Epithelial cell of esophagus (primary cell): ENCODE results near the gene ERVH48-1.
"Not testable (repeated sequence)": the region's sequence is repeated elsewhere in the genome, so short reads cannot be mapped to it uniquely, and the experiment has no call there.

Experiments
- DNase-seq: peaks from one replicate; pipeline ENCODE4 v3.0.0; 2010; ENCODE audit warnings: low read depth
- H3K4me3 ChIP-seq: 2 replicates; pipeline ENCODE4 v1.5.1; 2011; ENCODE audit warnings: mild to moderate bottlenecking, low read length, control low read depth
- TF ChIP-seq, protein P1 (sequence below): IDR thresholded peaks from 2 replicates; pipeline ENCODE4 v1.5.1; 2011; ENCODE audit warnings: low read depth, mild to moderate bottlenecking, low read length, control low read depth, inconsistent platforms; ENCODE audit not compliant: insufficient read depth; ENCODE audit errors: missing control alignments

Gene ERVH48-1

DNA sequence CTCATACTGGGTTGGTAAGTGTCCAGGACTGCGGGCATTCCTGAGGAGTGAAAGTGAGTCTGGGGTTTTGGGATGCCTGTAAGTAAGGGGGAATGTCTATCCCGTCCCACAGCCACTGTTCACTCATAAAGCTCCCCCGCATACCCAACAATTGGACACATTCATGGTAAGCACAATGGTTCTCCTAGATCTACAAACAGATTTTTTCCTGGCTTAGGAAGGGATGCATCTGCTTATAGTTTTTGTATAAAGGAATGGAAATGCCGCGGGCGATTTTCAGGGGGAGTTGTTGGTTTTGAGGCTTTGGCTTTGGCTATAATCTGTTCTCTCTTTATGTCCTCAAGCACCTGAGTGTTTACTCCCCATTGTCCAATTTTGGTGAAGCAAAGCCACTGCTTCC is 7.1 kb downstream of the ERVH48-1 start:
- no peak overlapping the region for H3K4me3 ChIP-seq
- TF ChIP-seq, protein P1, sequence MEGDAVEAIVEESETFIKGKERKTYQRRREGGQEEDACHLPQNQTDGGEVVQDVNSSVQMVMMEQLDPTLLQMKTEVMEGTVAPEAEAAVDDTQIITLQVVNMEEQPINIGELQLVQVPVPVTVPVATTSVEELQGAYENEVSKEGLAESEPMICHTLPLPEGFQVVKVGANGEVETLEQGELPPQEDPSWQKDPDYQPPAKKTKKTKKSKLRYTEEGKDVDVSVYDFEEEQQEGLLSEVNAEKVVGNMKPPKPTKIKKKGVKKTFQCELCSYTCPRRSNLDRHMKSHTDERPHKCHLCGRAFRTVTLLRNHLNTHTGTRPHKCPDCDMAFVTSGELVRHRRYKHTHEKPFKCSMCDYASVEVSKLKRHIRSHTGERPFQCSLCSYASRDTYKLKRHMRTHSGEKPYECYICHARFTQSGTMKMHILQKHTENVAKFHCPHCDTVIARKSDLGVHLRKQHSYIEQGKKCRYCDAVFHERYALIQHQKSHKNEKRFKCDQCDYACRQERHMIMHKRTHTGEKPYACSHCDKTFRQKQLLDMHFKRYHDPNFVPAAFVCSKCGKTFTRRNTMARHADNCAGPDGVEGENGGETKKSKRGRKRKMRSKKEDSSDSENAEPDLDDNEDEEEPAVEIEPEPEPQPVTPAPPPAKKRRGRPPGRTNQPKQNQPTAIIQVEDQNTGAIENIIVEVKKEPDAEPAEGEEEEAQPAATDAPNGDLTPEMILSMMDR, result no peak
- DNase-seq, result no peak

DNA sequence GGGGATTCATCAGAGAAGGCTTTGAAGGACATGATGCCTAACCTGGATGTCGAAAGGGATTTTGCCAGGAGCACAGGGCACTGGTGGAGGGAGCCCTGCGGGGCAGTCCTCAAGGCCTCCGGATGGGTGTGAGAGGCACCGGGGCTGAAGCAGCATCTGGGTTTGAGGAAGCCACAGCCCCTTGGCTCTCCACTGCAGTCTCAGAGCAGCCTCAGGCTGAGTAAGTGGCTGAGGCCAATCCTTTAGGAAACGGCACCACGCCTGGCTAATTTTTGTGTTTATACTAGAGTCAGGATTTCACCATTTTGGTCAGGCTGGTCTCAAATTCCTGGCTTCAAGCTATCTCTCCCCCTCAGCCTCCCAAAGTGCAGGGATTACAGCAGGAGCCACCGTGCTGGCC is 12.0 kb downstream of the ERVH48-1 start:
- no peak for DNase-seq
- no peak overlapping the region for H3K4me3 ChIP-seq
- TF ChIP-seq, protein P1, result no peak

DNA sequence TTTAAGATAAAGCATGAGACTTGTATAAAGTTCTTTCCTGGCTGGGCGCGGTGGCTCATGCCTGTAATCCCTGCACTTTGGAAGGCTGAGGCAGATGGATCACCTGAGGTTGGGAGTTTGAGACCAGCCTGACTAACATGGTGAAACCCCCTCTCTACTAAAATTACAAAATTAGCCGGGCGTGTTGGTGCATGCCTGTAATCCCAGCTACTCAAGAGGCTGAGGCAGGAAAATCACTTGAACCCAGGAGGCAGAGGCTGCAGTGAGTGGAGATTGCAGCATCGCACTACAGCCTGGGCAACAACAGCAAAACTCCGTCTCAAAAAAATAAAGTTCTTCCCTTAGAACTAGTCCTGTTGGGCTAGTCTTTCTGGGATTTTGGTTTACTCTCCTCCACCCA is 13.5 kb downstream of the ERVH48-1 start:
- DNase-seq, result peak; percentile 15
- not testable (repeated sequence) for H3K4me3 ChIP-seq

DNA sequence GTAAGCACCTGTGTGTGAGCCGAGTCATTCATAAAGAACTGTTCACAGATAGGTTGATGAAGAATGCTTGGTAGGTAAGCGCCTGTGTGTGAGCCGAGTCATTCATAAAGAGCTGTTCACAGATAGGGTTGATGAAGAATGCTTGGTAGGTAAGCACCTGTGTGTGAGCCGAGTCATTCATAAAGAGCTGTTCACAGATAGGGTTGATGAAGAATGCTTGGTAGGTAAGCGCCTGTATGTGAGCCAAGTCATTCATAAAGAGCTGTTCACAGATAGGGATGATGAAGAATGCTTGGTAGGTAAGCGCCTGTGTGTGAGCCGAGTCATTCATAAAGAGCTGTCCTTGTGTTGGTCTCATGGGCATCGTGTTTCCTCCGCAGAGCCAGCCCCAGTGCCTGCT is 16.9 kb downstream of the ERVH48-1 start:
- DNase-seq, H3K4me3 ChIP-seq: not testable (repeated sequence)

DNA sequence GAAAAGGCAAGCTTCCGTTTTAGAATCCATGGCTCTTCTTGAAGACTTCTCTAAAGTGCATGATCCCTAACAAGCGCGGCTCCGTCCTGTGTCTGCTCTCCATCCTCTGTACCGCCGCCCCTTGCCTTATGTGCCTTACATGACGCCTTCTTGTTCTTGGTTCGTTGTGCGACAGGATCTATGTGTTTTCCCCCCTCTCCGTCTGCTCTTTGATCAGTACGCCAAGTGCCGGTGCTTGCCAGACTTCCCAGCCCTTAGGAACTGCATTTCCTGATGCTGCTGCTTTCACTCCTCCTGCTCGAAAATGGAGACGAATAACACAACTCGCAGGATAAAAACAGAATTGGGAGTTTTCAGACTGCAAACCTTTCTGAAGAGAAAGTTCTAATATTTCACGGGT is 19.2 kb downstream of the ERVH48-1 start:
- no peak for DNase-seq
- TF ChIP-seq, protein P1, result no peak
- no peak overlapping the region for H3K4me3 ChIP-seq

DNA sequence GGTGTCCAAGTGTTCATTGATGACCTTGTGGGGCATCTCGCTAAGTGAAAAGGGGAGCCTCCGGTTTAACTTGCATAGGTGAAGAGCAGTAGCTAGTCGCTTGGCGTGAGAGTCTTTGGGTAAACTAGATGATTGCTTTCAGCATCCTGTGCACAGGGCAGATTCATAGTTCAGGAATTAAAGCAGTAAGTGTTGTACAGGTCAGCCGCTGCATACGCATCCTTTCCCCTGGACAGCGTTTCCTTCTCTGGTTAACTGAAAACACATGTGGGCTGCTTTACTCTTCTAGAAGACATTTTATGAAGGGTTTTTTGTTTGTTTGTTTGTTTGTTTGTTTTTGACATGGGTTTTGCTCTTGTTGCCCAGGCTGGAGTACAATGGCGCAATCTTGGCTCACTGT is 20.2 kb downstream of the ERVH48-1 start:
- H3K4me3 ChIP-seq, result no peak overlapping the region
- TF ChIP-seq, protein P1, result no peak
- DNase-seq, result no peak

DNA sequence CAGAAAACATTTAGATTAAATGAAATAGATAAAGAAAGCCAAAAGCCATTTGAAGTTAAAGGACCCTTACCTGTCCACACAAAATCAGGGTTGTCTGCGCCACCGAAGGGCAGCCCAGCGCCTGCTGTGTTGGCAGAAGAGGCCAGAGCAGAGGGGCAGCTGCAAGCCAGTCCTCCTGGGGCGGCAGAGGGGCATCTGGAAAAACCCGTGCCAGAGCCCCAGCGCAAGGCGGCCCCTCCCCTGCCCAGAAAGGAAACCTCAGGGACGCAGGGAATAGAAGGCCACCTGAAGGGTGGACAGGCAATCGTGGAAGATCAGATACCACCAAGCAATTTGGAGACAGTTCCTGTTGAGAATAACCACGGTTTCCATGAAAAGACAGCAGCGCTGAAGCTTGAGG is 21.6 kb downstream of the ERVH48-1 start:
- DNase-seq, result no peak
- no peak overlapping the region for H3K4me3 ChIP-seq
- TF ChIP-seq, protein P1, result no peak

DNA sequence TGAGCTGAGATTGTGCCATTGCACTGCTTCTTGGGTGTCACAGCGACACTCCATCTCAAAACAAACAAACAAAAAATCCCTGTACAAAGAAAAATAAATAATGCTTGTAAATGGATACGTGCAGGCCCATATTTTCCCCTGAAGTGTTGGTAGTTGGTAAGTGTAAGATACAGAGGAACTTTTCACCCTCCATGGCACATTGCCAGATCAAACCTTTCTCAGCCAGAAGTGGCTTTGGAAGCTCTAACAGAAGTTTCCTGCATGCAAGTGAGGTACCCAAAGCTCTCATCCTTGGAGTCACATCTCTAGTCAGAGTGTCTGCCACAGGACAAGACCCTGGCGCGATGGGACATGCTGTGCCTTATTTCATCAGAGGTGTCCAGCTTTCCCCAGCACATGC is 25.0 kb downstream of the ERVH48-1 start:
- no peak overlapping the region for H3K4me3 ChIP-seq
- no peak for DNase-seq
- TF ChIP-seq, protein P1, result no peak
